Endothelial cell of umbilical vein (primary cell): ENCODE data around the gene PLXNB1. TPM values are rescaled to one million over a fixed set of nuclear protein-coding genes. Genes with fewer than 3 reads are reported as not detected.
A peak's percentile ranks its signal among the peaks of the same experiment; 100 is the strongest.

Experiments
- BruUV-seq: library from RNA; stranded (reverse); fragments of 400-500 nt; replicated peaks from 2 replicates; lab custom pipeline; 2021; lab: Mats Ljungman, UMichigan
- CTCF ChIA-PET: fragments of 300-600, 350-600 bp; sonication (Branson Sonifier 250); formaldehyde crosslinking; loops from one replicate; lab custom pipeline; 2021; ENCODE audit warnings: antibody characterized with exemption, inconsistent platforms; lab: Charles Lee
- POLR2A ChIA-PET: fragments of 300-600, 350-600 bp; sonication (Branson Sonifier 250); formaldehyde crosslinking; loops from one replicate; lab custom pipeline; 2021; ENCODE audit warnings: antibody characterized with exemption, inconsistent platforms; lab: Charles Lee
- DNase-seq: peaks from one replicate; pipeline ENCODE4 v3.0.0-alpha.2; 2011; ENCODE audit warnings: low read depth, low spot score
- FAIRE-seq: peaks from 2 replicates; lab custom pipeline; 2011; peaks lifted over from hg19 to GRCh38; lab: Jason Lieb, UNC
- H2AFZ ChIP-seq: 2 replicates; pipeline ENCODE4 v1.6.0; 2012; ENCODE audit warnings: low read depth, low read length, control low read depth, inconsistent platforms
- H3K27ac ChIP-seq: 2 replicates; pipeline ENCODE4 v1.5.1; 2011; ENCODE audit warnings: low read depth, mild to moderate bottlenecking, control low read depth, low read length, moderate library complexity; ENCODE audit not compliant: insufficient read depth
- H3K27me3 ChIP-seq, 2 experiments: 2 replicates each; pipeline versions ENCODE4 v1.6.0 to v1.6.1; 2011; ENCODE audit warnings: low read length in 2 of 2, mixed read lengths in 1 of 2; ENCODE audit not compliant: control insufficient read depth in 2 of 2, insufficient read depth in 2 of 2
- H3K36me3 ChIP-seq, 2 experiments: 2 replicates in 1 of 2; 3 replicates in 1 of 2; pipeline ENCODE4 v1.5.1; 2011; ENCODE audit warnings: low read length in 2 of 2, mild to moderate bottlenecking in 1 of 2, moderate library complexity in 1 of 2; ENCODE audit not compliant: control insufficient read depth in 2 of 2, insufficient read depth in 2 of 2; ENCODE audit errors: extremely low read depth in 1 of 2
- H3K4me1 ChIP-seq: 3 replicates; pipeline ENCODE4 v1.5.1; 2011; ENCODE audit warnings: mild to moderate bottlenecking, low read length; ENCODE audit not compliant: control insufficient read depth, insufficient read depth; ENCODE audit errors: extremely low read depth
- H3K4me2 ChIP-seq: 2 replicates; pipeline ENCODE4 v1.6.1; 2011; ENCODE audit warnings: low read length, control low read depth, mixed read lengths; ENCODE audit not compliant: insufficient read depth
- H3K4me3 ChIP-seq, 3 experiments: fragments of 200-600 bp in 1 of 3; sonication (generic), shearing (Covaris generic) in 1 of 3; replicated peaks in 1 of 3; 2 replicates each; pipeline ENCODE4 v1.5.1; 2011 to 2016; ENCODE audit warnings: control low read depth in 3 of 3, low read length in 3 of 3, mild to moderate bottlenecking in 2 of 3, inconsistent platforms in 1 of 3, low read depth in 1 of 3, moderate library complexity in 1 of 3; ENCODE audit not compliant: insufficient read depth in 1 of 3
- H3K79me2 ChIP-seq: 2 replicates; pipeline ENCODE4 v1.6.0; 2012; ENCODE audit warnings: low read length, inconsistent platforms; ENCODE audit not compliant: control insufficient read depth, insufficient read depth
- H3K9ac ChIP-seq: replicated peaks from 2 replicates; pipeline ENCODE3; 2011; ENCODE audit warnings: low read length, control low read depth; ENCODE audit not compliant: insufficient read depth; ENCODE audit errors: extremely low read depth
- H3K9me1 ChIP-seq: replicated peaks from 3 replicates; pipeline ENCODE4 v1.6.0; 2011; ENCODE audit warnings: mild to moderate bottlenecking, low read length; ENCODE audit not compliant: control insufficient read depth, insufficient read depth; ENCODE audit errors: extremely low read depth
- H3K9me3 ChIP-seq: replicated peaks from 2 replicates; pipeline ENCODE4 v1.5.1; 2012; ENCODE audit warnings: low read length, inconsistent platforms; ENCODE audit not compliant: control insufficient read depth, insufficient read depth
- H4K20me1 ChIP-seq: replicated peaks from 2 replicates; pipeline ENCODE3; 2011; ENCODE audit warnings: mild to moderate bottlenecking, low read length; ENCODE audit not compliant: control insufficient read depth, insufficient read depth; ENCODE audit errors: extremely low read depth
- CTCF ChIP-seq, 2 donors: IDR thresholded peaks; 1 replicate in 1 of 2; 2 replicates in 1 of 2; pipeline ENCODE4 v1.5.1; 2011; ENCODE audit warnings: low read length in 2 of 2, mild to moderate bottlenecking in 2 of 2, moderate library complexity in 2 of 2, control low read depth in 1 of 2, inconsistent platforms in 1 of 2, low read depth in 1 of 2; ENCODE audit not compliant: insufficient read depth in 1 of 2; ENCODE audit errors: extremely low read depth in 1 of 2
- EZH2 ChIP-seq: IDR thresholded peaks from 2 replicates; pipeline ENCODE4 v1.6.1; 2012; ENCODE audit warnings: borderline replicate concordance, low read depth, mild to moderate bottlenecking, moderate library complexity, low read length, inconsistent platforms; ENCODE audit not compliant: severe bottlenecking
- FOS ChIP-seq: IDR thresholded peaks from 2 replicates; pipeline ENCODE4 v1.6.1; 2011; ENCODE audit warnings: mild to moderate bottlenecking, low read length, moderate library complexity, borderline replicate concordance; ENCODE audit not compliant: insufficient read depth
- GATA2 ChIP-seq: IDR thresholded peaks from 2 replicates; pipeline ENCODE4 v1.7.0; 2011; ENCODE audit warnings: low read depth, mild to moderate bottlenecking, moderate library complexity, mixed read lengths, low read length; ENCODE audit not compliant: insufficient read length, insufficient read depth
- JUN ChIP-seq: IDR thresholded peaks from 2 replicates; pipeline ENCODE4 v1.6.1; 2011; ENCODE audit warnings: borderline replicate concordance, low read depth; ENCODE audit not compliant: insufficient read length, insufficient read depth
- MAX ChIP-seq: IDR thresholded peaks from 2 replicates; pipeline ENCODE4 v1.6.1; 2011; ENCODE audit not compliant: insufficient read depth, insufficient read length
- MYC ChIP-seq: IDR thresholded peaks from one replicate; pipeline ENCODE4 v1.6.1; 2011; ENCODE audit warnings: mild to moderate bottlenecking, low read depth, low read length
- POLR2A ChIP-seq: IDR thresholded peaks from 2 replicates; pipeline ENCODE4 v1.6.1; 2012; ENCODE audit warnings: low read depth, mild to moderate bottlenecking, control low read depth, low read length
- POLR2AphosphoS5 ChIP-seq: IDR thresholded peaks from 2 replicates; pipeline ENCODE4 v1.6.1; 2012; ENCODE audit warnings: low read depth, mild to moderate bottlenecking, control low read depth, low read length, moderate library complexity; ENCODE audit not compliant: insufficient read depth
- dilution Hi-C: fragments of 300-500 bp; cut with MboI; formaldehyde crosslinking; loops from one replicate; pipeline ENCODE4 v1.15.0; 2019; ENCODE audit warnings: low sequenced_read_pairs; ENCODE audit not compliant: extremely low pct_ligation_motif_present
- intact Hi-C: fragments of 100-400 bp; cut with micrococcal nuclease; formaldehyde crosslinking; loops from one replicate; pipeline ENCODE4 v1.10.0; 2022
- polyA plus RNA-seq, 4 experiments: library from polyadenylated mRNA; depleted of rRNA in 3 of 4; stranded (reverse) in 3 of 4; unstranded in 1 of 4; fragments of >200 nt; gene quantifications; 2 replicates each; pipeline versions ENCODE4 v1.2.1 to v1.2.3, GENCODE V29; 2011 to 2012; ENCODE audit warnings: missing spikeins in 1 of 4
- total RNA-seq: library from RNA; stranded (reverse); gene quantifications from 2 replicates; pipeline ENCODE4 v1.2.3, GENCODE V29; 2021

The PLXNB1 gene
- total and polyA plus RNA-seq, 2 donors (not counting 3 experiments of a cell fraction or from before 2014, with no cell fraction given), result 43.1 to 45.2 TPM

- dilution Hi-C loops (no loop called here), intact Hi-C loops (no loop called here)
- Histone ChIP-seq H3K4me2 (peak overlapping the region; percentile 56), H3K36me3 (peaks cover 0 to 9% of the 10 kb centered on the region in 2 experiments), H3K9me3 (no peaks in the 10 kb centered on the region), H3K27me3 (no peaks in the 10 kb centered on the region), H4K20me1 (no peaks in the 10 kb centered on the region), H3K27ac (peak overlapping the region; percentile 33), H3K4me1 (peaks cover 10% of the 10 kb centered on the region), H3K9ac (peak overlapping the region; percentile 75), H3K79me2 (no peaks in the 10 kb centered on the region), H3K4me3 (peak overlapping the region; percentile 49 to 74 (median 62)), H2AFZ (peak overlapping the region; percentile 86), H3K9me1 (no peaks in the 10 kb centered on the region)
- no peak for TF ChIP-seq MYC
- TF ChIP-seq EZH2, result no peak
- no peak for TF ChIP-seq FOS
- TF ChIP-seq MAX, result no peak
- peak; percentile 34 for TF ChIP-seq POLR2AphosphoS5
- no peak for TF ChIP-seq GATA2
- peak; percentile 49 for TF ChIP-seq POLR2A
- TF ChIP-seq JUN, result no peak
- no peak for TF ChIP-seq CTCF (IDR thresholded peaks at IDR 0.05; ENCODE audit: extremely low read depth in 1 of 2, insufficient read depth in 1 of 2, low read depth in 1 of 2, low read length in 2 of 2)
- ChIA-PET CTCF (interaction anchor here (2.3 to 10.4 kb wide), 3 partner anchors 29 to 234 kb away, joined by 9 to 723 read pairs (median 94); no protein-coding TSS in a partner anchor), POLR2A (interaction anchor here (0.6 to 1.4 kb wide), 3 partner anchors 8 to 45 kb away, joined by 3 to 5 read pairs (median 4); no protein-coding TSS in a partner anchor)
- BruUV-seq, result no TSS peak
- DNase-seq (peak; percentile 41), FAIRE-seq (peak; percentile 72)
Observed at GRCh38 chr3:48428572-48429316, 1.1 kb downstream of the PLXNB1 start.
